ENCODE measurements around the gene DHRS7.

GRCh38 chr14:60114881-60115280 lies 50.3 kb downstream of the DHRS7 start:
- no peak for TF ChIP-seq POLR2A (IDR thresholded peaks at IDR 0.05)
- TF ChIP-seq CTCF (IDR thresholded peaks at IDR 0.05), result no peak
- TF ChIP-seq POLR2AphosphoS5 (IDR thresholded peaks at IDR 0.05), result no peak

Data from breast epithelium (tissue), 3 donors.